B cell (primary cell): ENCODE measurements around the gene CHSY3. TPM values are rescaled to one million over a fixed set of nuclear protein-coding genes. Genes with fewer than 3 reads are reported as not detected.

Source experiments
- ATAC-seq: fragments of 200-7000 bp; cut with Tn5 transposase; one replicate; pipeline ENCODE4 v1.10.0; 2021; ENCODE audit warnings: low read depth, mild to moderate bottlenecking, moderate number of reproducible peaks, moderate library complexity
- CTCF ChIA-PET: fragments of 350-600 bp; sonication (Branson Sonifier 250); formaldehyde crosslinking; loops from one replicate; lab custom pipeline; 2021; ENCODE audit warnings: antibody characterized with exemption, inconsistent platforms; lab: Charles Lee
- POLR2A ChIA-PET: fragments of 350-600 bp; sonication (Branson Sonifier 250); formaldehyde crosslinking; loops from one replicate; lab custom pipeline; 2021; ENCODE audit warnings: antibody characterized with exemption; lab: Charles Lee
- DNase-seq: peaks from one replicate; pipeline ENCODE4 v3.0.0; 2013
- H2AFZ ChIP-seq: 2 replicates; pipeline ENCODE4 v1.6.1; 2012; ENCODE audit warnings: mild to moderate bottlenecking, low read depth, low read length; ENCODE audit not compliant: insufficient read depth, poor library complexity, severe bottlenecking
- H3K27ac ChIP-seq, 2 donors: 1 replicate in 1 of 2; 2 replicates in 1 of 2; pipeline ENCODE4 v1.5.1; 2012 to 2013; ENCODE audit warnings: low read length in 2 of 2, mild to moderate bottlenecking in 2 of 2, moderate library complexity in 1 of 2
- H3K27me3 ChIP-seq, 4 experiments: fragments of 200-600 bp in 1 of 4; sonication (generic) in 1 of 4; replicated peaks in 1 of 4; 1 replicate in 2 of 4; 2 replicates in 2 of 4; pipeline versions ENCODE4 v1.6.1 to v1.7.0; 2013 to 2016; ENCODE audit warnings: low read length in 3 of 4, mild to moderate bottlenecking in 2 of 4, mixed read lengths in 1 of 4, moderate library complexity in 1 of 4; ENCODE audit not compliant: insufficient read depth in 4 of 4, control insufficient read depth in 3 of 4; ENCODE audit errors: control extremely low read depth in 1 of 4
- H3K36me3 ChIP-seq, 2 experiments: replicated peaks in 1 of 2; 1 replicate in 1 of 2; 2 replicates in 1 of 2; pipeline versions ENCODE4 v1.6.1 to v1.7.1; 2013; ENCODE audit warnings: low read length in 1 of 2; ENCODE audit not compliant: insufficient read depth in 2 of 2, control insufficient read depth in 1 of 2; ENCODE audit errors: control extremely low read depth in 1 of 2, extremely low read depth in 1 of 2
- H3K4me1 ChIP-seq, 2 donors: fragments of 200-600 bp in 1 of 2; sonication (generic) in 1 of 2; 1 replicate in 1 of 2; 2 replicates in 1 of 2; pipeline versions ENCODE4 v1.5.1 to v1.6.1; 2013 to 2017; ENCODE audit warnings: low read length in 2 of 2; ENCODE audit not compliant: control insufficient read depth in 2 of 2, insufficient read depth in 2 of 2
- H3K4me2 ChIP-seq: replicated peaks from 2 replicates; pipeline ENCODE3; 2012; ENCODE audit warnings: mild to moderate bottlenecking, low read depth, low read length; ENCODE audit not compliant: poor library complexity, severe bottlenecking
- H3K4me3 ChIP-seq, 5 experiments: fragments of 200-600 bp in 1 of 5; sonication (generic) in 1 of 5; 1 replicate in 3 of 5; 2 replicates in 2 of 5; pipeline versions ENCODE4 v1.5.1 to v1.7.0; 2011 to 2016; ENCODE audit warnings: low read length in 4 of 5, mild to moderate bottlenecking in 4 of 5, low read depth in 2 of 5, control low read depth in 1 of 5, moderate library complexity in 1 of 5; ENCODE audit not compliant: insufficient read depth in 1 of 5; ENCODE audit errors: control extremely low read depth in 1 of 5, extremely low read depth in 1 of 5
- H3K79me2 ChIP-seq: fragments of 200-600 bp; sonication (generic); one replicate; pipeline ENCODE4 v1.6.0; 2016; ENCODE audit warnings: low read length; ENCODE audit not compliant: control insufficient read depth, insufficient read depth
- H3K9ac ChIP-seq: fragments of 200-600 bp; sonication (generic); 2 replicates; pipeline ENCODE4 v1.6.1; 2017; ENCODE audit warnings: mild to moderate bottlenecking, low read length, moderate library complexity
- H3K9me3 ChIP-seq, 3 donors: one replicate each; pipeline versions ENCODE4 v1.6.1 to v1.7.1; 2013; ENCODE audit warnings: low read length in 2 of 3; ENCODE audit not compliant: control insufficient read depth in 2 of 3, insufficient read depth in 1 of 3; ENCODE audit errors: control extremely low read depth in 1 of 3
- H4K20me1 ChIP-seq: 2 replicates; pipeline ENCODE4 v1.6.0; 2012; ENCODE audit warnings: mild to moderate bottlenecking, low read length; ENCODE audit not compliant: insufficient read depth, control insufficient read depth, poor library complexity, severe bottlenecking
- H3K27ac Mint-ChIP-seq: one replicate; pipeline ENCODE4 v1.8.0; 2021; ENCODE audit warnings: mixed read lengths
- H3K27me3 Mint-ChIP-seq: one replicate; pipeline ENCODE4 v1.8.0; 2021; ENCODE audit warnings: mixed read lengths
- H3K4me1 Mint-ChIP-seq: one replicate; pipeline ENCODE4 v1.8.0; 2021; ENCODE audit warnings: mixed read lengths
- H3K4me3 Mint-ChIP-seq: one replicate; pipeline ENCODE4 v1.8.0; 2021; ENCODE audit warnings: mixed read lengths
- H3K9me3 Mint-ChIP-seq: one replicate; pipeline ENCODE4 v1.8.0; 2022; ENCODE audit warnings: mixed read lengths; ENCODE audit not compliant: insufficient read depth
- EZH2 ChIP-seq: IDR thresholded peaks from 2 replicates; pipeline ENCODE4 v1.6.1; 2012; ENCODE audit warnings: borderline replicate concordance, low read depth, mild to moderate bottlenecking, moderate library complexity, low read length; ENCODE audit not compliant: insufficient read depth, poor library complexity, severe bottlenecking
- WGBS: methylation state at CpG from one replicate; pipeline ENCODE4 v1.1.5; 2013; ENCODE audit warnings: missing lambda C conversion rate; ENCODE audit not compliant: insufficient coverage; 5-methylcytosine and 5-hydroxymethylcytosine counted together
- intact Hi-C: fragments of 100-400 bp; cut with micrococcal nuclease; formaldehyde crosslinking; loops from one replicate; pipeline ENCODE4 v1.10.0; 2022
- polyA plus RNA-seq: library from polyadenylated mRNA; depleted of rRNA; stranded (reverse); fragments of >200 nt; gene quantifications from 2 replicates; pipeline ENCODE4 v1.2.3, GENCODE V29; 2012
- total RNA-seq, 2 donors: library from RNA; stranded (reverse); fragments of 120-200 nt in 1 of 2; gene quantifications; 1 replicate in 1 of 2; 2 replicates in 1 of 2; pipeline versions ENCODE4 v1.2.3 to v1.2.4, GENCODE V29; 2013 to 2022
- TF ChIP-seq, protein P1 (sequence below): fragments of 200-600 bp; IDR thresholded peaks from one replicate; pipeline ENCODE4 v1.8.0; 2022; ENCODE audit warnings: antibody characterized with exemption, mild to moderate bottlenecking

The CHSY3 gene
- total and polyA plus RNA-seq, 2 donors (not counting 1 experiment from before 2014, with no cell fraction given): not detected

DNA sequence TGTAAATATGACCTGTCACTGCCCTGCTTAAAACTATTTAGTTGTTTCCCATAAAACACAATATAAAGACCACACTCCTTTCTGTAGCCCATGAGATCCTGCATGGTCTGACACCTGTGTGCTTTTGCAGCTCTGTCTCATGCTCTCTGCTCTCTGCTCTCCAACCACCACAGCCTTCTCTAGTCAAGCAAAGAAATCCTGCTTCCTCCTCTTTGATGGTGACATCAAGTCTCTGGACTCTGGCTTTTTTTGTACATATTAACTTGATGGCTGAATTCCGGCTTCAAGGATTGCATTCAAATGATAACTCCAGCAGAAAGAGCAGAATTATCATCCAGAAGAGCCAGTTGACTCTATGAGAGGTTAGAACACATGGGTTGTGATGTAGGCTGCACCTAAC, 58.2 kb downstream of the CHSY3 start:
- Mint-ChIP-seq H3K27ac (no peak overlapping the region), H3K4me1 (no peaks in the 10 kb centered on the region), H3K9me3 (no peaks in the 10 kb centered on the region), H3K27me3 (no peaks in the 10 kb centered on the region), H3K4me3 (no peak overlapping the region)
- no peak overlapping the region for H3K9ac ChIP-seq
- no peak overlapping the region for H3K4me2 ChIP-seq
- TF ChIP-seq, protein P1, sequence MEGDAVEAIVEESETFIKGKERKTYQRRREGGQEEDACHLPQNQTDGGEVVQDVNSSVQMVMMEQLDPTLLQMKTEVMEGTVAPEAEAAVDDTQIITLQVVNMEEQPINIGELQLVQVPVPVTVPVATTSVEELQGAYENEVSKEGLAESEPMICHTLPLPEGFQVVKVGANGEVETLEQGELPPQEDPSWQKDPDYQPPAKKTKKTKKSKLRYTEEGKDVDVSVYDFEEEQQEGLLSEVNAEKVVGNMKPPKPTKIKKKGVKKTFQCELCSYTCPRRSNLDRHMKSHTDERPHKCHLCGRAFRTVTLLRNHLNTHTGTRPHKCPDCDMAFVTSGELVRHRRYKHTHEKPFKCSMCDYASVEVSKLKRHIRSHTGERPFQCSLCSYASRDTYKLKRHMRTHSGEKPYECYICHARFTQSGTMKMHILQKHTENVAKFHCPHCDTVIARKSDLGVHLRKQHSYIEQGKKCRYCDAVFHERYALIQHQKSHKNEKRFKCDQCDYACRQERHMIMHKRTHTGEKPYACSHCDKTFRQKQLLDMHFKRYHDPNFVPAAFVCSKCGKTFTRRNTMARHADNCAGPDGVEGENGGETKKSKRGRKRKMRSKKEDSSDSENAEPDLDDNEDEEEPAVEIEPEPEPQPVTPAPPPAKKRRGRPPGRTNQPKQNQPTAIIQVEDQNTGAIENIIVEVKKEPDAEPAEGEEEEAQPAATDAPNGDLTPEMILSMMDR: no peak
- TF ChIP-seq EZH2: no peak
- DNase-seq: no peak
- H3K4me3 ChIP-seq: no peak overlapping the region
- no peaks in the 10 kb centered on the region for H3K9me3 ChIP-seq
- no peaks in the 10 kb centered on the region for H4K20me1 ChIP-seq
- H2AFZ ChIP-seq: no peak overlapping the region
- 83% methylated on average over 1 of the region's 1 CpG for WGBS
- ChIA-PET POLR2A (no interaction called here), CTCF (no interaction called here)
- H3K36me3 ChIP-seq: no peaks in the 10 kb centered on the region
- H3K27me3 ChIP-seq: no peaks in the 10 kb centered on the region
- no peaks in the 10 kb centered on the region for H3K79me2 ChIP-seq
- intact Hi-C loops: no loop called here
- H3K4me1 ChIP-seq: no peaks in the 10 kb centered on the region
- no peak for ATAC-seq
- no peak overlapping the region for H3K27ac ChIP-seq

DNA sequence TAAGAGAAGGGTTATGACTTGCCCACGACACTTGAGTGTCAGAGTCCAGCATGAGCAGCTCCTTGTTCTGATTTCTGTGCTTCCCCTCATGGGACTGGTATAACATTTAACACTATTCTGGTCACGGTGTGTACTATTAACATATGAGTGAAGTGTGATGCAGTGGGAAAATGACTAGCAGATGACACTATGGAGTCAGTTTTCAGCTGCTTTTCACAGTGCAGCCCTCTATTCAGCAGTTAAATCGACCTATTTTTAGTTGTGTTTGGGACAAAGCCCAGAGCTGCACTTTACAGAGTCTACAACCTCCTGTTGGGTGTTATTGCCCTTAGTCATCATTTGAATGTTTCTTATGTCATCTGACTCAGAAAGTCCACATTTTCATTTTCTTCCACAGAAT, 59.1 kb downstream of the CHSY3 start:
- no peaks in the 10 kb centered on the region for H3K79me2 ChIP-seq
- H3K4me2 ChIP-seq: no peak overlapping the region
- H3K4me1 ChIP-seq: no peaks in the 10 kb centered on the region
- ChIA-PET POLR2A (no interaction called here), CTCF (interaction anchor here (0.5 kb wide), 1 partner anchor 1184 kb away, joined by 3 read pairs; no protein-coding TSS in a partner anchor)
- no peaks in the 10 kb centered on the region for H3K9me3 Mint-ChIP-seq
- no peak overlapping the region for H2AFZ ChIP-seq
- H3K36me3 ChIP-seq: no peaks in the 10 kb centered on the region
- H3K9me3 ChIP-seq: no peaks in the 10 kb centered on the region
- no peak for TF ChIP-seq EZH2
- TF ChIP-seq, protein P1: no peak
- no peaks in the 10 kb centered on the region for H3K27me3 ChIP-seq
- H3K4me3 ChIP-seq: no peak overlapping the region
- H3K4me1 Mint-ChIP-seq: no peaks in the 10 kb centered on the region
- no peaks in the 10 kb centered on the region for H4K20me1 ChIP-seq
- intact Hi-C loops: no loop called here
- no peaks in the 10 kb centered on the region for H3K27me3 Mint-ChIP-seq
- H3K27ac ChIP-seq: no peak overlapping the region
- no peak overlapping the region for H3K9ac ChIP-seq
- ATAC-seq (no peak), DNase-seq (no peak)
- no CpG with 5 or more reads among the region's 3 CpGs for WGBS
- H3K27ac Mint-ChIP-seq: no peak overlapping the region
- no peak overlapping the region for H3K4me3 Mint-ChIP-seq
